Esophagus muscularis mucosa (tissue), 4 donors: ENCODE data around the gene ACP6. TPM values are rescaled to one million over a fixed set of nuclear protein-coding genes. Genes with fewer than 3 reads are reported as not detected.

ENCODE experiments used
- DNase-seq: peaks from one replicate; pipeline ENCODE4 v3.0.0-alpha.2; 2017; ENCODE audit errors: extremely low spot score
- H3K27ac ChIP-seq, 4 donors: fragments of 200-600 bp; sonication (generic); replicated peaks in 1 of 4; 1 replicate in 3 of 4; 2 replicates in 1 of 4; pipeline ENCODE4 v1.5.1; 2016 to 2019; ENCODE audit warnings: mild to moderate bottlenecking in 1 of 4
- H3K27me3 ChIP-seq, 4 donors: fragments of 200-600 bp; sonication (generic); one replicate each; pipeline versions ENCODE4 v1.5.1 to v1.6.0; 2016 to 2019
- H3K36me3 ChIP-seq, 4 donors: fragments of 200-600 bp; sonication (generic); one replicate each; pipeline ENCODE4 v1.5.1; 2016 to 2019
- H3K4me1 ChIP-seq, 4 donors: fragments of 200-600 bp; sonication (generic); one replicate each; pipeline ENCODE4 v1.5.1; 2016 to 2019
- H3K4me3 ChIP-seq, 4 donors: fragments of 200-600 bp; sonication (generic); 1 replicate in 2 of 4; 2 replicates in 2 of 4; pipeline ENCODE4 v1.5.1; 2016 to 2019; ENCODE audit warnings: mild to moderate bottlenecking in 4 of 4, moderate library complexity in 1 of 4
- H3K9me3 ChIP-seq, 4 donors: fragments of 200-600 bp; sonication (generic); 1 replicate in 3 of 4; 2 replicates in 1 of 4; pipeline ENCODE4 v1.5.1; 2016 to 2019
- EP300 ChIP-seq: sonication (generic); formaldehyde crosslinking; IDR thresholded peaks from one replicate; pipeline ENCODE4 v1.6.1; 2017; ENCODE audit warnings: antibody characterized with exemption
- POLR2A ChIP-seq: fragments of 450-650 bp; IDR thresholded peaks from one replicate; pipeline ENCODE4 v1.6.1; 2017; ENCODE audit warnings: antibody characterized with exemption, moderate library complexity, mild to moderate bottlenecking, low read depth
- POLR2AphosphoS5 ChIP-seq, 2 donors: sonication (generic); formaldehyde crosslinking; IDR thresholded peaks; one replicate each; pipeline ENCODE4 v1.6.1; 2017; ENCODE audit warnings: antibody characterized with exemption in 2 of 2
- WGBS: methylation state at CpG from one replicate; pipeline ENCODE4 v1.1.5; 2018; 5-methylcytosine and 5-hydroxymethylcytosine counted together
- intact Hi-C: fragments of 100-400 bp; cut with DNase I; formaldehyde crosslinking; loops from one replicate; pipeline ENCODE4 v1.15.1; 2023
- total RNA-seq, 4 donors: library from RNA; depleted of rRNA; stranded (reverse); fragments of >200 nt; gene quantifications; one replicate each; pipeline versions ENCODE4 v1.1.0 to v1.2.1, GENCODE V29; 2016
- TF ChIP-seq, protein P1 (sequence below), 3 experiments: fragments of 200-600 bp in 2 of 3; fragments of 450-650 bp in 1 of 3; sonication (generic) in 2 of 3; IDR thresholded peaks; one replicate each; pipeline ENCODE4 v1.5.1; 2017 to 2019; ENCODE audit warnings: antibody characterized with exemption in 3 of 3, mild to moderate bottlenecking in 2 of 3, moderate library complexity in 1 of 3

The ACP6 gene
- total RNA-seq, 4 donors from 2014 or later = 6.5 to 21.5 (median 17.5) TPM

DNA sequence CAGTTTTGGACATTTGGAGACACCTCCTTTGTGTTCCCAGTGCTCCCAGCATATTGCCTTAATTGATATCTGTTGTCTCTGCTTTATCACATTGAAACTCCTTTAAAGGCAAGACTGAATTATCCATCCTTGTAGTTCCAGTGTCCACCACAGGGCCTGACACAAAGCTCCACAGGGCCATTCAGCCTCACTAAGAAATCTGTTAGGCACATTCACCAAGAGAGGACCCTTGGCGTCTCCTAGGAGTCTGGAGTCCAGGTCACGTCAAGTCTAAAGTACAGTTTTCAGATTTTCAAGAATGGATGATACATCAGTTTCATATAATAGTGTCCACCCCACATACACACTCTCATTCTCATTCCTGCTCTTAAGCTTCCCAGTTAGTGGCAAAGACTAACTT lies 4.8 kb downstream of the ACP6 start:
- no peak overlapping the region for H3K27ac ChIP-seq
- TF ChIP-seq, protein P1, sequence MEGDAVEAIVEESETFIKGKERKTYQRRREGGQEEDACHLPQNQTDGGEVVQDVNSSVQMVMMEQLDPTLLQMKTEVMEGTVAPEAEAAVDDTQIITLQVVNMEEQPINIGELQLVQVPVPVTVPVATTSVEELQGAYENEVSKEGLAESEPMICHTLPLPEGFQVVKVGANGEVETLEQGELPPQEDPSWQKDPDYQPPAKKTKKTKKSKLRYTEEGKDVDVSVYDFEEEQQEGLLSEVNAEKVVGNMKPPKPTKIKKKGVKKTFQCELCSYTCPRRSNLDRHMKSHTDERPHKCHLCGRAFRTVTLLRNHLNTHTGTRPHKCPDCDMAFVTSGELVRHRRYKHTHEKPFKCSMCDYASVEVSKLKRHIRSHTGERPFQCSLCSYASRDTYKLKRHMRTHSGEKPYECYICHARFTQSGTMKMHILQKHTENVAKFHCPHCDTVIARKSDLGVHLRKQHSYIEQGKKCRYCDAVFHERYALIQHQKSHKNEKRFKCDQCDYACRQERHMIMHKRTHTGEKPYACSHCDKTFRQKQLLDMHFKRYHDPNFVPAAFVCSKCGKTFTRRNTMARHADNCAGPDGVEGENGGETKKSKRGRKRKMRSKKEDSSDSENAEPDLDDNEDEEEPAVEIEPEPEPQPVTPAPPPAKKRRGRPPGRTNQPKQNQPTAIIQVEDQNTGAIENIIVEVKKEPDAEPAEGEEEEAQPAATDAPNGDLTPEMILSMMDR (IDR thresholded peaks at IDR 0.05) = no peak
- TF ChIP-seq POLR2A (no peak), EP300 (no peak), POLR2AphosphoS5 (IDR thresholded peaks at IDR 0.05) (no peak)
- H3K4me1 ChIP-seq = peaks cover 6 to 19% (median 14%) of the 10 kb centered on the region in 4 donors
- intact Hi-C loops = no loop called here
- H3K9me3 ChIP-seq = no peaks in the 10 kb centered on the region
- H3K4me3 ChIP-seq = no peak overlapping the region
- whole genome bisulfite sequencing = 83% methylated on average over 2 of the region's 2 CpGs
- no peak for DNase-seq
- H3K27me3 ChIP-seq = no peaks in the 10 kb centered on the region
- H3K36me3 ChIP-seq = no peaks in the 10 kb centered on the region

DNA sequence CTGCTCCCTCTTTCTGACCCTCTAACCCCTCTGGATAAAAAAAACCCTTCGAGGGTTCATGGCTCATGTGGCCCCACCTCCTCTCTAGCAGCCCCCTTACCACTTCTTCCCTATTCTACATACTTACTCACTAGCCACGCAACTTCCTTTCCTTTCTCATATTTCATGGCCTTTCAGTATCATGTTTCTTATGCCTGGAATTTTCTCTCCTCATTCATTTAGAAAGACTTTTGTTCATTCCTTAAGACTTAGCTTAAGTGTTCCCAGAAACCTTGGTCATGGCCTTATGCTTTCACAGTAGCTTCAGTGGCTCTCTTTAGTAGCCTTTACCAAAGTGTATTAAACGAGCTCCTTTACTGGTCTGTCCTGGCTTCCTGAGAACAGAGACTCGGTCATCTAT lies 6.1 kb downstream of the ACP6 start:
- no peak for DNase-seq
- Histone ChIP-seq H3K36me3 (peaks cover 0 to 5% (median 3%) of the 10 kb centered on the region in 4 donors), H3K4me3 (no peak overlapping the region), H3K27ac (no peak overlapping the region), H3K9me3 (no peaks in the 10 kb centered on the region), H3K27me3 (no peaks in the 10 kb centered on the region), H3K4me1 (peaks cover 4 to 14% (median 10%) of the 10 kb centered on the region in 4 donors)
- TF ChIP-seq POLR2A (no peak), EP300 (no peak), POLR2AphosphoS5 (IDR thresholded peaks at IDR 0.05) (no peak)
- TF ChIP-seq, protein P1 (IDR thresholded peaks at IDR 0.05) = no peak
- 78% methylated on average over 4 of the region's 4 CpGs for WGBS
- intact Hi-C loops = no loop called here

DNA sequence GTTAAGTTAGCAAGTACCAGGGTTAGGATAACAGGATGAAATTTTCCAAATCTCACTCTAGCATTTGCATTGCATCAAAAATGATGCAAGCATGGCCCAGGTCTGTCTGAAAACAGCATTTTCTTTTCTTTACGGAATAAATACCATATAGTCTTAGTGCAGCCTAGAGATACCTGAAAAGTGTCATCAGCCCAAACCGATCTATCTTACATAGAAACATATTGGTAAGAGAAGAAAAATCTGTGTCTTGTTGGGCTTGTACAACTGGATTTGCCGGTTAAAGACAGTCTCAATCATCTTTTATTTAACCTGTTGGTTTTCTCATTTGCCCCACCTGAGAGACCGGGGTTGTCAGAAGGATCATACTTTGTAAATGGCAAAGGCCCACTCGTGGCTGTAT lies 15.8 kb downstream of the ACP6 start:
- DNase-seq = no peak
- peaks cover 20 to 95% (median 71%) of the 10 kb centered on the region in 4 donors for H3K36me3 ChIP-seq
- H3K9me3 ChIP-seq = no peaks in the 10 kb centered on the region
- intact Hi-C loops = no loop called here
- no peak overlapping the region for H3K4me3 ChIP-seq
- WGBS = 97% methylated on average over 5 of the region's 5 CpGs
- H3K4me1 ChIP-seq = no peaks in the 10 kb centered on the region
- H3K27ac ChIP-seq = no peak overlapping the region
- H3K27me3 ChIP-seq = no peaks in the 10 kb centered on the region
- TF ChIP-seq POLR2AphosphoS5 (IDR thresholded peaks at IDR 0.05) (no peak), POLR2A (no peak), EP300 (no peak)
- TF ChIP-seq, protein P1 (IDR thresholded peaks at IDR 0.05) = no peak

DNA sequence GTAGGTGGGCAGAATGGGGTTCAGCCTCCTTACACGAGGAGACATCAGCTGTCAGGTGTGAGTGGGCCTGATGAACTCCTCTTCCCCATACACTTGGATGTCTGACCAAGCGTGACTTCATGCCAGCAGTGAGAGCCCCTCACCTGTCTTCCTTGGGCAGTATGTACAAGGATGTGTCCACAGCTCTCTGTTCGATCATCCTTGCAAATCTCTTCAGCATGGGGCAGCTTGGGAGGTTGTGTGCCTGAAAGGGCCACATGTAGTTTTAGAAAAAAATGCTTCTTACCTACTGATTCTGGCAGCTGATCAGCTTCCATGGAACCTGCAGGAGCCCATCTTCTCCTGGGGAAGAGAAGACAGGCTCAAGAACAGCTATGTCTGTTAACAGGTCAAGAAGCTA lies 18.0 kb downstream of the ACP6 start:
- H3K4me1 ChIP-seq = no peaks in the 10 kb centered on the region
- no peak for DNase-seq
- no peaks in the 10 kb centered on the region for H3K27me3 ChIP-seq
- no peak overlapping the region for H3K27ac ChIP-seq
- no peak for TF ChIP-seq POLR2AphosphoS5 (IDR thresholded peaks at IDR 0.05)
- TF ChIP-seq, protein P1 (IDR thresholded peaks at IDR 0.05) = no peak
- H3K4me3 ChIP-seq = no peak overlapping the region
- H3K36me3 ChIP-seq = peaks cover 30 to 95% (median 76%) of the 10 kb centered on the region in 4 donors
- intact Hi-C loops = no loop called here
- no peaks in the 10 kb centered on the region for H3K9me3 ChIP-seq
- 91% methylated on average over 3 of the region's 3 CpGs for WGBS

DNA sequence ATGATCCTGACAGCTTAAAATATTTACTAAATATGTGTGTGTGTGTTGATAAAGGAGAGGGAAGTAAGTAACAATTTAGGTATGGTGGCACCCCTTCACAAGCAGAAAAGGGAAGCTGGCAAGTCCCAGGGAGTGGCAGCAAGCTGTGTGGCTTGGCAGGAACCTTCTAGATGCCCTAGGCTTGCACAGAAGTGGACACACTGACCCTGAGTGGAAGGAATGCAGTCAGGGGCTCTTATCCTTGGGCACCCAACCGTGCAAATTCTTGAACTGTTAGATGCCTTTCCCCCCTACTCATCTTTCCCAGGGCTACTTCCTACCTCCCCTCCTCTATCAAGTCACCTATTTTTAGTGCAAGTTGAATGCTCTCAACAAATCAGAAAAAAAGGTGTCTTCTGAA lies 18.9 kb downstream of the ACP6 start:
- TF ChIP-seq POLR2A = no peak
- no peak for TF ChIP-seq EP300
- TF ChIP-seq, protein P1 (IDR thresholded peaks at IDR 0.05) = no peak
- no peak for TF ChIP-seq POLR2AphosphoS5 (IDR thresholded peaks at IDR 0.05)

More for the DNA sequence above, 18.9 kb downstream of the ACP6 start:
- Histone ChIP-seq H3K9me3 (no peaks in the 10 kb centered on the region), H3K4me3 (no peak overlapping the region), H3K27me3 (no peaks in the 10 kb centered on the region), H3K36me3 (peaks cover 30 to 100% (median 75%) of the 10 kb centered on the region in 4 donors), H3K4me1 (no peaks in the 10 kb centered on the region), H3K27ac (no peak overlapping the region)
- intact Hi-C loops = no loop called here
- 88% methylated on average over 1 of the region's 1 CpG for WGBS
- DNase-seq = no peak
